Ovary (tissue), 9 donors: Measurements from ENCODE around the gene LIMA1. TPM values are rescaled to one million over a fixed set of nuclear protein-coding genes. Genes with fewer than 3 reads are reported as not detected.

Experiments used
- DNase-seq, 5 donors: peaks; one replicate each; pipeline ENCODE4 v3.0.0-alpha.2; 2019 to 2020
- H3K27ac ChIP-seq, 2 donors: fragments of 200-600 bp; one replicate each; pipeline versions ENCODE4 v1.5.1 to v1.8.0; 2019 to 2022
- H3K27me3 ChIP-seq: fragments of 200-600 bp; one replicate; pipeline ENCODE4 v1.8.0; 2022
- H3K36me3 ChIP-seq: fragments of 200-600 bp; sonication (generic); one replicate; pipeline ENCODE4 v1.5.1; 2019
- H3K4me1 ChIP-seq: one replicate; pipeline ENCODE4 v1.8.1; 2013; ENCODE audit warnings: mild to moderate bottlenecking, moderate library complexity; ENCODE audit not compliant: insufficient read depth
- H3K4me3 ChIP-seq: fragments of 200-600 bp; sonication (generic); one replicate; pipeline ENCODE4 v1.5.1; 2017
- H3K9me3 ChIP-seq, 2 donors: fragments of 200-600 bp in 1 of 2; sonication (generic) in 1 of 2; one replicate each; pipeline versions ENCODE4 v1.5.1 to v1.8.1; 2013 to 2019; ENCODE audit warnings: mild to moderate bottlenecking in 1 of 2, moderate library complexity in 1 of 2
- EP300 ChIP-seq: sonication (generic); formaldehyde crosslinking; IDR thresholded peaks from one replicate; pipeline ENCODE4 v1.6.1; 2017; ENCODE audit warnings: antibody characterized with exemption
- POLR2A ChIP-seq: fragments of 450-650 bp; IDR thresholded peaks from one replicate; pipeline ENCODE4 v1.6.1; 2017; ENCODE audit warnings: antibody characterized with exemption, mild to moderate bottlenecking, moderate library complexity
- WGBS, 3 donors: extraction: QIAGEN DNeasy Blood & Tissue Kit in 1 of 3; methylation state at CpG; one replicate each; pipeline versions ENCODE4 v1.1.5 to v1.1.7; 2013 to 2017; 5-methylcytosine and 5-hydroxymethylcytosine counted together
- intact Hi-C, 4 donors: fragments of 100-400 bp; cut with DNase I; formaldehyde crosslinking; loops; one replicate each; pipeline versions ENCODE4 v1.11.0 to v1.15.1; 2022 to 2023
- microRNA counts: library from miRNA; unstranded; fragments of <30 nt; microRNA quantifications from one replicate; lab custom pipeline; 2016
- microRNA-seq, 3 donors: library from miRNA; unstranded; fragments of <30 nt; microRNA quantifications; one replicate each; pipeline versions ENCODE4 to v1.2.0, GENCODE V29; 2019 to 2020
- polyA plus RNA-seq, 2 donors: library from polyadenylated mRNA; stranded (reverse); fragments of 200-250 nt in 1 of 2; fragments of 350-450 nt in 1 of 2; fragmentation: Illumina TruSeq in 1 of 2; extraction: RNeasy Lipid Tissue Mini Kit (QIAGEN cat#74804) in 1 of 2; gene quantifications; one replicate each; pipeline ENCODE4 v1.2.3, GENCODE V29; 2013 to 2014
- small RNA-seq: library from RNA; depleted of rRNA; stranded (forward); fragments of <200 nt; gene quantifications from one replicate; pipeline ENCODE3, GENCODE V24; 2016
- total RNA-seq, 7 donors: library from RNA; depleted of rRNA in 2 of 7; stranded (reverse); fragments of >200 nt in 2 of 7; fragmentation: NEBNext Ultra II Directional in 3 of 7; extraction: Animal tissue kit (Norgen Biotek cat#: 25700) in 3 of 7; gene quantifications; one replicate each; pipeline versions ENCODE4 v1.1.0 to v1.2.4, GENCODE V29; 2016 to 2023
- TF ChIP-seq, protein P1 (sequence below), 3 donors: fragments of 450-650 bp in 2 of 3; fragments of 200-600 bp in 1 of 3; IDR thresholded peaks; one replicate each; pipeline versions ENCODE4 v1.5.1 to v1.8.0; 2016 to 2022; ENCODE audit warnings: antibody characterized with exemption in 3 of 3, mild to moderate bottlenecking in 1 of 3
- donor health status: DM: no; HTN: no; CAD: no; lungs with moderate emphysema.
- donor health status: DM: no; HTN: no; CAD: no.
- donor health status: Bipolar disorder and iron deficiency.
- donor health status: DM: yes; HTN: yes; CAD: no.
- donor health status: DM: no; HTN: no; CAD: no.
- donor health status: DM: yes; HTN: yes; CAD: no.

LIMA1 gene
- total and polyA plus RNA-seq, 9 donors, result 28.0 to 80.0 (median 45.2) TPM

DNA sequence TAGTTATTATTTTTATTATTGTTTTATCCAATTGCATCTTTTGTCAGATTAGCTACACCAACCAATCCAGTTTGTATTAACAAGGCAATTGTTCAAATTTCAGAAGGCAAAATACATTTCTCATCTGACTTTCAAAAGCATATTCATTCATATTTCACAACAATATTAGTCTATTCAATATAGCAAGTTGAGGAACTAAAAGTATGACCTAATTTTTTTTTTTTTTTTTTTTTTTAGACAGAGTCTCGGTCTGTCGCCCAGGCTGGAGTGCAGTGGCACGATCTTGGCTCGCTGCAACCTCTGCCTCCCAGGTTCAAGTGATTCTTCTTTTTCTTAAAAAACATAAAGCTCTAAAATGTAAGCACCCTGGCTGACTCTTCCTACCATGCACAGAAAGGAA, 154.0 kb downstream of the LIMA1 start:
- DNase-seq, result no peak
- Histone ChIP-seq H3K9me3 (no peaks in the 10 kb centered on the region), H3K4me3 (no peak overlapping the region), H3K36me3 (no peaks in the 10 kb centered on the region), H3K27ac (no peak overlapping the region), H3K4me1 (no peaks in the 10 kb centered on the region), H3K27me3 (no peaks in the 10 kb centered on the region)
- TF ChIP-seq EP300 (no peak), POLR2A (no peak)
- TF ChIP-seq, protein P1, sequence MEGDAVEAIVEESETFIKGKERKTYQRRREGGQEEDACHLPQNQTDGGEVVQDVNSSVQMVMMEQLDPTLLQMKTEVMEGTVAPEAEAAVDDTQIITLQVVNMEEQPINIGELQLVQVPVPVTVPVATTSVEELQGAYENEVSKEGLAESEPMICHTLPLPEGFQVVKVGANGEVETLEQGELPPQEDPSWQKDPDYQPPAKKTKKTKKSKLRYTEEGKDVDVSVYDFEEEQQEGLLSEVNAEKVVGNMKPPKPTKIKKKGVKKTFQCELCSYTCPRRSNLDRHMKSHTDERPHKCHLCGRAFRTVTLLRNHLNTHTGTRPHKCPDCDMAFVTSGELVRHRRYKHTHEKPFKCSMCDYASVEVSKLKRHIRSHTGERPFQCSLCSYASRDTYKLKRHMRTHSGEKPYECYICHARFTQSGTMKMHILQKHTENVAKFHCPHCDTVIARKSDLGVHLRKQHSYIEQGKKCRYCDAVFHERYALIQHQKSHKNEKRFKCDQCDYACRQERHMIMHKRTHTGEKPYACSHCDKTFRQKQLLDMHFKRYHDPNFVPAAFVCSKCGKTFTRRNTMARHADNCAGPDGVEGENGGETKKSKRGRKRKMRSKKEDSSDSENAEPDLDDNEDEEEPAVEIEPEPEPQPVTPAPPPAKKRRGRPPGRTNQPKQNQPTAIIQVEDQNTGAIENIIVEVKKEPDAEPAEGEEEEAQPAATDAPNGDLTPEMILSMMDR (IDR thresholded peaks at IDR 0.05), result no peak
- 84 to 93% (median 87%) methylated on average over 4 of the region's 4 CpGs for WGBS, 3 donors
- intact Hi-C loops, result no loop called here

DNA sequence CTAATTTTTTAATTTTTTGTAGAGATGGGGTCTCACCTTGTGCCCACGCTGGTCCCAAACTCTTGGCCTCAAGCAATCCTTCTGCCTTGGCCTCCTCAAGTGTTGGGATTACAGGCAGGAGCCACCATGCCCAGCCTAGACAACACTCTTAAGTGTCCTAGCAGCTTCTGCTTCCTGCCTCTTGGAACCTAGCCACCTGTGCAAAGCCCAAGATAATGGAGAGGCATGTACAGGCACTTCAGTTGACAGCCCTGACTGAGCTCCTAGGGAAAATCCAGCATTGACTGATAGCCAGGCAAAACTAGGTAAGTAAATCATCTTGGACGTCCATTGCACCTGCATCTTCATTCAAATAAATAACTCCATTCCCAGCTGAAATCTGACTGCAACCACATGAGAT, 155.8 kb downstream of the LIMA1 start:
- no peak overlapping the region for H3K27ac ChIP-seq
- no peak overlapping the region for H3K4me3 ChIP-seq
- TF ChIP-seq EP300, result no peak
- TF ChIP-seq, protein P1 (IDR thresholded peaks at IDR 0.05), result no peak
- TF ChIP-seq POLR2A, result no peak
- no peaks in the 10 kb centered on the region for H3K27me3 ChIP-seq
- peaks cover 6% of the 10 kb centered on the region for H3K4me1 ChIP-seq
- no peaks in the 10 kb centered on the region for H3K36me3 ChIP-seq
- intact Hi-C loops, result no loop called here
- H3K9me3 ChIP-seq, result no peaks in the 10 kb centered on the region
- 78 to 82% (median 79%) methylated on average over 2 of the region's 2 CpGs for WGBS, 3 donors
- DNase-seq, result no peak

MicroRNAs encoded within 50 kb of the gene (microRNA counts, 767-probe panel; counts per million panel counts)
- 530 counts per million, percentile 78 among the panel's probes with 10 or more counts for microRNA hsa-miR-1293 (lab: Ali Mortazavi, UCI)

Small RNAs within 50 kb of the gene (microRNA-seq; reads per million reads assigned to microRNA genes)
- gene MIR1293, result 0 reads per million in 3 donors

Small RNAs within 50 kb of the gene (small RNA-seq; reads per million reads assigned to genes)
- not detected for gene MIR1293
- not detected for gene RNU6-1093P

Other genes with a start within 250 kb of the LIMA1 start
- 1 to 10 TPM in 2 of 7 donors, under 1 TPM in 5; 0.12 to 4.1 (median 0.69) TPM for gene ASIC1, start 225.9 kb downstream of the LIMA1 start, total RNA-seq
- 1 to 10 TPM in 1 of 2 donors, under 1 TPM in 1; 0.58 to 3.0 TPM for gene ASIC1, start 225.9 kb downstream of the LIMA1 start, polyA plus RNA-seq
- 10 to 100 TPM; 33.5 to 57.7 (median 50.7) TPM for gene SMARCD1, start 198.2 kb downstream of the LIMA1 start, total RNA-seq
- gene SMARCD1, start 198.2 kb downstream of the LIMA1 start, polyA plus RNA-seq, result 10 to 100 TPM; 26.1 to 56.9 TPM
- 1 to 10 TPM in 1 of 7 donors, under 1 TPM in 6; 0.15 to 9.4 (median 0.46) TPM for gene GPD1, start 179.5 kb downstream of the LIMA1 start, total RNA-seq
- gene GPD1, start 179.5 kb downstream of the LIMA1 start, polyA plus RNA-seq, result under 1 TPM; 0.10 to 0.85 TPM
- 10 to 100 TPM; 37.5 to 72.6 (median 45.4) TPM for gene COX14, start 171.3 kb downstream of the LIMA1 start, total RNA-seq
- gene COX14, start 171.3 kb downstream of the LIMA1 start, polyA plus RNA-seq, result 10 to 100 TPM; 46.4 to 85.4 TPM
- 10 to 100 TPM; 29.1 to 67.3 (median 44.9) TPM for gene CERS5, start 116.2 kb downstream of the LIMA1 start, total RNA-seq
- gene CERS5, start 116.2 kb downstream of the LIMA1 start, polyA plus RNA-seq, result 10 to 100 TPM; 47.9 to 76.9 TPM
- gene FAM186A, start 113.1 kb upstream of the LIMA1 start, total RNA-seq, result not detected
- not detected for gene FAM186A, start 113.1 kb upstream of the LIMA1 start, polyA plus RNA-seq
- 10 to 100 TPM; 29.8 to 66.7 (median 49.0) TPM for gene LARP4, start 117.4 kb upstream of the LIMA1 start, total RNA-seq
- gene LARP4, start 117.4 kb upstream of the LIMA1 start, polyA plus RNA-seq, result 10 to 100 TPM in 1 of 2 donors, 1 to 10 TPM in 1; 7.8 to 17.0 TPM
- 10 to 100 TPM; 16.4 to 33.3 (median 20.0) TPM for gene DIP2B, start 221.5 kb upstream of the LIMA1 start, total RNA-seq
- gene DIP2B, start 221.5 kb upstream of the LIMA1 start, polyA plus RNA-seq, result 10 to 100 TPM in 1 of 2 donors, 1 to 10 TPM in 1; 7.2 to 17.4 TPM